Colonic mucosa (tissue), 4 donors: ENCODE results near the gene COX7A2L. TPM values are rescaled to one million over a fixed set of nuclear protein-coding genes. Genes with fewer than 3 reads are reported as not detected.

Experiments
- DNase-seq: peaks from one replicate; pipeline ENCODE4 v3.0.0-alpha.2; 2020
- H3K27ac ChIP-seq: fragments of 200-600 bp; one replicate; pipeline ENCODE4 v1.8.0; 2021
- H3K27me3 ChIP-seq: fragments of 200-600 bp; one replicate; pipeline ENCODE4 v1.8.0; 2021
- H3K36me3 ChIP-seq: fragments of 200-600 bp; one replicate; pipeline ENCODE4 v1.8.0; 2021
- H3K4me1 ChIP-seq: fragments of 200-600 bp; one replicate; pipeline ENCODE4 v1.8.0; 2021; ENCODE audit warnings: mild to moderate bottlenecking
- H3K4me3 ChIP-seq: fragments of 200-600 bp; one replicate; pipeline ENCODE4 v1.8.0; 2021
- H3K9ac ChIP-seq, 2 donors: one replicate each; pipeline ENCODE4 v1.7.0; 2013; ENCODE audit warnings: control low read depth in 2 of 2, low read depth in 2 of 2, low read length in 2 of 2
- H3K9me3 ChIP-seq: fragments of 200-600 bp; one replicate; pipeline ENCODE4 v1.8.0; 2021
- CTCF ChIP-seq: fragments of 200-600 bp; IDR thresholded peaks from one replicate; pipeline ENCODE4 v1.8.0; 2022; ENCODE audit warnings: antibody characterized with exemption, mild to moderate bottlenecking
- intact Hi-C: fragments of 100-400 bp; cut with DNase I; formaldehyde crosslinking; loops from one replicate; pipeline ENCODE4 v1.14.1; 2022
- total RNA-seq, 2 donors: library from RNA; stranded (reverse); fragmentation: NEBNext Ultra II Directional in 1 of 2; extraction: Animal tissue kit (Norgen Biotek cat#: 25700) in 1 of 2; gene quantifications; one replicate each; pipeline ENCODE4 v1.2.1, GENCODE V29; 2021
- donor health status: healthy.
- donor health status: DM: no; HTN: no; CAD: no.
- donor health status: DM: no; HTN: no; CAD: no.

COX7A2L gene
- total RNA-seq, 2 donors from 2014 or later: 128 to 131 TPM

DNA sequence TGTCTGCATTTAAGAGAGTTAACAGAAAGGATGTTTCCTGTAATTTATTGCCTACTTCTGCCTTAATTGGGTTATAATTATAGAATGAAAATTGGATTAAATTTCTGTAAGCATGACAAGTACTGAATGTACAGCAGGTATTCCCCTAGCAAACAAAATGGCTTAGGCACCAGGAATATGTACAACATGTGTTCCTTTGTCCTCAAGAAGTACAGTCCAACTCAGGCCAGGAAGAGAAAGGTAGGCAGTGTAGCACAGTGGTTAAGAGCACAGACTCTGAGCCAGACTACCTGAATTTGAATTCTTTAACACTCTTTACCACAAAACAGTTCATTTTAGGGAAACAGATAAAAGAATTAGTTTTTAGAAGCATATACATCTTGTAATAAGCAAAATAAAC, 43.1 kb downstream of the COX7A2L start:
- H3K4me3 ChIP-seq: no peak overlapping the region
- H3K36me3 ChIP-seq: no peaks in the 10 kb centered on the region
- H3K4me1 ChIP-seq: no peaks in the 10 kb centered on the region
- H3K27ac ChIP-seq: no peak overlapping the region
- H3K9ac ChIP-seq: no peak overlapping the region
- H3K9me3 ChIP-seq: no peaks in the 10 kb centered on the region
- TF ChIP-seq CTCF: no peak
- no peaks in the 10 kb centered on the region for H3K27me3 ChIP-seq
- intact Hi-C loops: no loop called here
- no peak for DNase-seq

DNA sequence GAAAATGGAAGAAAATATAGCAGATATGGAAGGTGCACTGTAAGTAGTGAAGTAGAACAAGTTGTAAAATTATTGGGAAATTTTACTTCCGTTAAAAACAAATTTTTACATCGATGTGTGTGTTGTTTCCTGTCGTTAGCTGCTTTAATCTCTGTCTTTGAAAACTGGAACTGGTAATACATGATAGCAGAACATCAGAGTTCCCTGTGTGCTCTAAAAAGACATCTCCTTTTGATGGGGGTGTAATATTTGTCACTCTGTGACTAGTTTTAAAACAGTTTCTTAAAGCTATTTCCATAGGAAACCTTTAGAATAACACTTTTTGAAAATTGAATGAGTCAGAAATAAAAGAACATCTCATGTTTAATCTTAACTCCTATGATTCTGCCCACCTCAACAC, 43.5 kb downstream of the COX7A2L start:
- intact Hi-C loops: no loop called here
- no peak overlapping the region for H3K4me3 ChIP-seq
- no peaks in the 10 kb centered on the region for H3K9me3 ChIP-seq
- no peak overlapping the region for H3K27ac ChIP-seq
- DNase-seq: no peak
- H3K27me3 ChIP-seq: no peaks in the 10 kb centered on the region
- no peaks in the 10 kb centered on the region for H3K4me1 ChIP-seq
- no peaks in the 10 kb centered on the region for H3K36me3 ChIP-seq
- no peak overlapping the region for H3K9ac ChIP-seq
- TF ChIP-seq CTCF: no peak

GRCh38 chr2:42316910-42317309, 44.1 kb downstream of the COX7A2L start:
- Histone ChIP-seq H3K4me1 (no peaks in the 10 kb centered on the region), H3K4me3 (no peak overlapping the region), H3K36me3 (no peaks in the 10 kb centered on the region), H3K9ac (no peak overlapping the region), H3K27me3 (no peaks in the 10 kb centered on the region), H3K9me3 (no peaks in the 10 kb centered on the region), H3K27ac (no peak overlapping the region)
- TF ChIP-seq CTCF: no peak
- DNase-seq: no peak
- intact Hi-C loops: no loop called here

- Histone ChIP-seq H3K27ac (no peak overlapping the region), H3K27me3 (no peaks in the 10 kb centered on the region), H3K36me3 (no peaks in the 10 kb centered on the region), H3K9me3 (no peaks in the 10 kb centered on the region), H3K4me3 (no peak overlapping the region), H3K9ac (no peak overlapping the region), H3K4me1 (no peaks in the 10 kb centered on the region)
- no peak for TF ChIP-seq CTCF
- DNase-seq: no peak
- intact Hi-C loops: no loop called here
Observed at GRCh38 chr2:42315844-42316470, 45.1 kb downstream of the COX7A2L start.

GRCh38 chr2:42314892-42315468, 46.0 kb downstream of the COX7A2L start:
- no peaks in the 10 kb centered on the region for H3K9me3 ChIP-seq
- H3K27me3 ChIP-seq: no peaks in the 10 kb centered on the region
- no peaks in the 10 kb centered on the region for H3K36me3 ChIP-seq
- H3K4me3 ChIP-seq: no peak overlapping the region
- H3K9ac ChIP-seq: no peak overlapping the region
- no peak for TF ChIP-seq CTCF
- no peaks in the 10 kb centered on the region for H3K4me1 ChIP-seq
- no peak overlapping the region for H3K27ac ChIP-seq
- intact Hi-C loops: no loop called here
- DNase-seq: no peak
